ENCODE results near the gene SLC22A13.
"Not testable (repeated sequence)": the region's sequence is repeated elsewhere in the genome, so short reads cannot be mapped to it uniquely, and the experiment has no call there.

SLC22A13 gene

DNA sequence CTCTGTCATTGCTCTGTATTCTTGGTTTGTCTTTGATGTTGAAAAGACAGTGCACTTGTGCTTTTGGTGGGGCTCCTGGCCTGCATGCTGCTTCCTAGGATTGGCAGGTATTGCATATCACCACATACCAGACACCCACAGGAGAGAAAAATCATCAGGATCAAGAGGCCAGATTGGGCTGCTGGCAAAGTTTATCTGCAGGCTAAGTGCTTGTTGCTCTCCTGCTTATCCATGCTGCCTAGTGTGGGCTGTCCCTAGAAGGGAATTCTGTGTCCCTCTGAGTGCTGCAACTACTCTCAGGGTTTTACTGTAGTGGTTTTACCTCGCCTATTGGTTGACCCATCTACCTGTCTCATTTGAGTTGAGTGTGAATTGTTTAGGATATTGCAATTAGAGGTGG, 833 bp upstream of the SLC22A13 start:
- DNase-seq (ENCODE audit: low spot score): no peak

DNA sequence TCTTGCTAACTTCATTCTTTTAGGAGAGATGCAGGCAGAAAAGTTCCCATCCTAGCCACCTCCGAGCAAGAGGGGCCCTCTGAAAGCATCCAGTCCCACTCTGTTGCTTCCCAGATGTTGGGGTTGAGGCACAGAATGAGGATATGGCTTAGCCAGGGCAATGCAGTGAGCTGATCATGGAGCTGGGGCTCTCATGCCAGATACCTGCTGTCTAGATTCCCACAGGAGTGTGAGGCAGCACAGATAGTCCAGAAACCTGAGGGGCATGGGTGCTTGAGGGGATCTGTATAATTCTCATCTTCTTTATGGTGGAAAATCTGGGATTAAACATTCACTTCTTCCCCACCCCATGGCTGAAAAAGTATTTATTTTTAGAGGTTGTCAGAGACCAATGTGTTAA, 1.2 kb downstream of the SLC22A13 start:
- no peak for DNase-seq (ENCODE audit: low spot score)

DNA sequence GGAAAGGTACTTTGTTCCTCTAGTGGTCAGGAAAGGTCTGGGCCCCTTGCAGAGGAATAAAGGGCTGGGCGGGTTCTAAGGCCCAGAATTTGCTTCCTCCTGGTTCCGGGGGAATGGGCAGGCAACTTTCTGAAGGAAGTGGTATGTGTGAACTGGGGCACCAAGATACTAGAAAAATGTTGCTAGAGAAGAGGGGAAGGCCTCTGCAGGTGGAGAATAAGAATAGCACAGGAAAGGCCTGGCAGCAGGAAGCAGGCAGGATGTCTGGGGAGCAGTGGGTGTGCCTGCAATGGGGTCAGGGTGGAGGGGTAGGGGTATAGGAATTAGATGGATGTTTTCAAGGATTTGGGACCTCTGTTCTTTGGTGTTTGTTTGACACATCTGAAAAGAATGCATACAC, 2.0 kb downstream of the SLC22A13 start:
- DNase-seq (ENCODE audit: low spot score): no peak

DNA sequence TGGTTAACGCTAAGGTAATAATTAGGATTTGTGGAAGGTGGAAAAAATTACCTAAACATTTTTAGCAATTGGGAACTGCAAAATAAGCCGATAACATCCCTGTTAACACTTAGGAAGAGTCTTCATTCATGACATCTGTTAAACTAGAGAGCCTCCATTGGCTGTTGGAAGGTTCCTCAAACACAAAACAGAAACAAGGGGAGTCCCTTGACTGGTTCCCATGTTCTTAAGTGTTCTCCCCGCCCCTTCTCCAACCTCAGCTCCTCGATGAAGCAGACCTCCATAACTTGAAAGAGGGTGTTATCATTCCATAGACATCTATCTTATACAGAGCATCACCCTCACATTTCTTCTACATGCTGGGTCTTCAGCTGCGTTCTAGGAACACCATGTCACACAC, 2.5 kb downstream of the SLC22A13 start:
- no peak for DNase-seq (ENCODE audit: low spot score)

DNA sequence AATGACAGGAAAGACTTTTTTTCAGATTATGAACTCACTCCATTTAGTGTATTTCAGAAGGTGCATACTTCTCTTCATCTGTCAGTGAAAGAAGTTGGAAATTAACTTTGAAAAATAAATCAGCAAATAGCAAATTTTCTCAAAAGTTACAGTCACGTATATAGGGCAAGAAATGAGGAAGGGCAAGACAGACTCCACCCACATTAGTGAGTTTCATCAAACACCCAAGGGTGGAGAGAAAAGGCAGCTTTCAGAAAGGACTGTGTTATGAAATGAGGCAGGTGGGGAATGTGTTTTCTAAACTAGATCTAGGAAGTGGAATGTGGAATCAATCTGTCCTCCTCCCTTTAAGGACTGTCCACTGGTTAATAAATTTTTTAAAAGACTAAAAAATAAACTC, 2.9 kb downstream of the SLC22A13 start:
- no peak for DNase-seq (ENCODE audit: low spot score)

DNA sequence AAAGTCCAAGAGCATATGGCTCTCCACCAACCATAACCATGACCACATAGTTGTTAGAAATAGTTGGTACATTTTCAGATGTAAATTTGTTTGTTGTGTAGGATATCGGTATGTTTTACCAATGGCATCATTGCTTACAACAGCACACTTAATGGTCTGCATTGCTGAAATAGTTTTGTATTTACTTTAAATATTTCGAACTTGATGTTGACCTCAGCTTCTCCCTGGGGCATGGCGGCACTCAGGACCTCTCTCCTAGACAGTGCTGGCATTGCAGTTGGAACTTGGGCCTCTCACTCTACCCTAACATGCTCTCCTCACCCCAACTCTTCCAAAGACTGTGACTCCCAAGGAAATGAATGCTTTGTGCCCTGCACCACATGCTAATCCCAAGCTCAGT, 5.0 kb downstream of the SLC22A13 start:
- no peak for DNase-seq (ENCODE audit: low spot score)

DNA sequence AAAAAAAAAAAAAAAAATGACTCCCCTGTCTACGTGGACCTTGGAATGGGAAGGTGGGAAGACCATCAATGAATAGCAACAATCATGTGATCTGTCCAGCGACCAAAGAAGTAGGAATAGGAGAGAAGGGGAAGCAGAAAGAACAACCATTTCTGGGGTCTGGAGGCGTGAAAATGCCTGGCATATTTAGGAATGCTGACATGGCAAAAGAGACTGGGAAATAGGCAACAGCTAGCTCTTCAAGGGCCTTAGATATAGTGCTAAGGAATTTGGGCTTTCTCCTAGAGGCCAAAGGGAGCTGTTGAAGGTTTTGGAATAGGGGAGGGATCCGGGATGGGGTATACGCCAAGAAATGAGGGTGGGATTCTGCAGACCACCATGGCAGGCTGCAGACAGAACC, 5.9 kb downstream of the SLC22A13 start:
- DNase-seq (ENCODE audit: low spot score): no peak

DNA sequence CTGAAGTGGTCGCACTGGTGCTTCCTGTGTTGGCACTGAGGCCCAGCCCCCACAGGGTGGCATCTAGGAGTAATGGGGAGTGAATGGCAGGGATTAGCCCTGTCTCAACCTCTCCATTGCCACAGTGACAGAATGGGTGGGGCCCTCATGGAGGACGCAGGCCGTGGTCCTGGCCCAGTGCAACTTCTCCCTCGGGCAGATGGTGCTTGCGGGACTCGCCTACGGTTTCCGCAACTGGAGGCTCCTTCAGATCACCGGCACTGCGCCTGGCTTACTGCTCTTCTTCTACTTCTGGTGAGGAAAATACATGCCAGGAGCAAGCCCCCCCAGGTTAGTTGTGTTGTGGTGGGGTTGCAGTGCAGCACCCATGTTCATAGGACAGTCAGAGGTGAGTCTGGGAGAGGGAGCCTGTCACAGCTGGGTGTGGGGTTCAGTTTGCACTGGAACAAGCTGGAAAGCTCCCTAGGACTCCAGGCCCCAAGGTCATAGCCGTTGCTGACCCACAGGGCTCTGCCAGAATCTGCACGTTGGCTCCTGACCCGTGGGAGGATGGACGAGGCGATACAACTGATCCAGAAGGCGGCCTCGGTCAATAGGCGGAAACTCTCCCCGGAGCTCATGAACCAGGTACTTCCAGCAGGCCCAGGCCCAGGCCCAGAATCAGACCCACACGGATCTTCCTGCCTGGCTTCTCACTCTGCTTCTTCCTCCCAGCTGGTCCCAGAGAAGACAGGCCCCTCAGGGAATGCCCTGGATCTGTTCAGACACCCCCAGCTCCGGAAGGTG, 9.4 kb downstream of the SLC22A13 start:
- no peak for DNase-seq (ENCODE audit: low spot score)

DNA sequence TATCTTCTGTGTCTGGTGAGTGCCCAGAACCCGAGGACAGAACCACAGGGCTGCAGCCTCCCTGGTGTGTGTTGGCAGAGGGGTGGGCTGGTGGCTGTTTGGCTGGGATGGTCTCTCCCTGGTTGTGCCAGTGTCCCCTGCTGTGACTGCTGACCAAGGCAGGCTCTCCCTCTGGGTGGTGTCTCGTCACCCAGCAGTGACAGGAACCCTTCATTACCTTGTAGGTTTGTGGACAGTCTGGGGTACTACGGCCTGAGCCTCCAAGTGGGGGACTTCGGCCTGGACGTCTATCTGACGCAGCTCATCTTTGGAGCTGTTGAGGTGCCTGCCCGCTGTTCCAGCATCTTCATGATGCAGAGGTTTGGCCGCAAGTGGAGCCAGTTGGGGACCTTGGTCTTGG, 10.0 kb downstream of the SLC22A13 start:
- no peak for DNase-seq (ENCODE audit: low spot score)

DNA sequence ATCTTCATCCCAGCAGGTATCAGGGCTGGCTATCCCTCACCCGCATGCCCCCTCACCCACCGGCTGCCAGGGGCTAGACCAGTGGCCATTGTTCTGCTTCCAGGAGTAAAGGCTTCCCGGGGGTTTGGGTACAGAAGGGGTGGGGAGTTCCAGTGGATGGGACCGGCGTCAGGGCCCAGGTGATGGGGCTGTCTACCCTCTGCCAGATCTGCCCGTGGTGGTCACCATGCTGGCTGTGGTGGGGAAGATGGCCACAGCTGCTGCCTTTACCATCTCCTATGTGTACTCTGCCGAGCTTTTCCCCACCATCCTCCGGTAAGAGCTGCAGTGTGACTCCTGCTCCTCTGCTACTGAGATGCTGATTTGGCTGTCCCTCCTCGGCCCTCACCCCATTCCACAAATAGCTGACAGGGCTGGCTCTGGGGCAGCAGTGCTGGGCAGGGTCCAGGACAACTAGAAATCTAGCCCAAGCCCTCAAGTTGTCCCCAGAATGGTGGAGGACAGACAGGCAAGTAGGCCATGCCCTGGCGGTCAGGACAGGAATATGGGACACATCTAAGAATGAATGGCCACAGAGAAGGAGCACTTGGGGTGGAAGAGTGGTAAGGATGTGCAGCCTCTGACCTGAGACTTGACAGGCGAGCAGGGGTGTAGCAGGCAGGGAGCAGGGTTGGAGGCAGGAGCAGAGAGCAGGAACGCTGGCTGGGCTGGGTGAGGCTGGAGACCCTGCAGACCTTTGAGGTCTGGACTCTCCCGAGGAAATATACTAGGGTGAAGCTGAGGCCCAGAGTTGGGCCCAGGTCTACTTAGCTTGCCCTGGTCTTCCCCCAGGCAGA, 10.7 kb downstream of the SLC22A13 start:
- DNase-seq (ENCODE audit: low spot score): no peak

DNA sequence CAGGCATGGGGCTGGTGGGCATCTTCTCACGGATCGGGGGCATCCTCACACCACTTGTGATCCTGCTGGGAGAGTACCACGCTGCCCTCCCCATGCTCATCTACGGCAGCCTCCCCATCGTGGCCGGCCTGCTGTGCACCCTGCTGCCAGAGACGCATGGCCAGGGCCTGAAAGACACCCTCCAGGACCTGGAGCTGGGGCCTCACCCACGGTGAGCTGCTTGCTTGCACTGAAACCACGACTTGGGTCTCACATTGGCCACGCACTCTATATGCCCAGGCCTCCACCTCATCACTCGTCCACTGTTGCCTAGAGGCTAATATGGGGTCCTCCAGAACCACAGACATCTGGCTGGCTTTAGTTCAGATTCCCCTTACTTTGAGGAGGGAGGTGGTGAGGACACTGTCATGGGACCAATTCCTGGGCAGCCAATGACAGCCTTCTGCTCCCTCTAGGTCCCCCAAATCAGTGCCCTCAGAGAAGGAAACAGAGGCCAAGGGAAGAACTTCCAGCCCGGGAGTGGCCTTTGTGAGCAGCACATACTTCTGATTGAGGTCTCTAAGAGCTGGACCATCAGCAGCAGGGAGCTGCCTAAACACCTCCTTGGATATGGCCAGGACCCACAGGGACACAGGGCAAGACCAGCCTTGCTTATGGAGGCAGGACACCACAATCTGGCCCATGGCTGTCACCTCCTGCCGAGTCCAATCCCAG, 11.5 kb downstream of the SLC22A13 start:
- no peak for DNase-seq (ENCODE audit: low spot score)

DNA sequence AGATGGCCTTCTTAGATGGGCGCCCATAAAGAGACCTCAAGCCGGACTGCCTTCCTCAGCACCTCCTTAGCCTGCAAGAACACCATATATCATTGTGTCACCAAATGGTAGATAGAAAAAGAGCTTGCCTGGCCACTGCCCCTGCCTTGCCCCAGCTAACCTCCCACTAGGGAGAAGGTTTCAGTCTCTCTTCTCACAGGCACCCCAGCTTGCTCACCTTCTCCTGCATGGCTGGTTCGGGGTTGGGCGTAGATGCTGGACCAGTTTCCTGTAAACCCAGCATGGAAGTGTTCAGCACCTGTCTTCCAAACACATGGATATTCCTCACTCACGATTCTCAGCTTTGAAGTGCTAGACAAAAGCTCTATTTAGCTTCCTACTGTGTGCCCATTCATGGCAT, 13.2 kb downstream of the SLC22A13 start:
- DNase-seq (ENCODE audit: low spot score): no peak

DNA sequence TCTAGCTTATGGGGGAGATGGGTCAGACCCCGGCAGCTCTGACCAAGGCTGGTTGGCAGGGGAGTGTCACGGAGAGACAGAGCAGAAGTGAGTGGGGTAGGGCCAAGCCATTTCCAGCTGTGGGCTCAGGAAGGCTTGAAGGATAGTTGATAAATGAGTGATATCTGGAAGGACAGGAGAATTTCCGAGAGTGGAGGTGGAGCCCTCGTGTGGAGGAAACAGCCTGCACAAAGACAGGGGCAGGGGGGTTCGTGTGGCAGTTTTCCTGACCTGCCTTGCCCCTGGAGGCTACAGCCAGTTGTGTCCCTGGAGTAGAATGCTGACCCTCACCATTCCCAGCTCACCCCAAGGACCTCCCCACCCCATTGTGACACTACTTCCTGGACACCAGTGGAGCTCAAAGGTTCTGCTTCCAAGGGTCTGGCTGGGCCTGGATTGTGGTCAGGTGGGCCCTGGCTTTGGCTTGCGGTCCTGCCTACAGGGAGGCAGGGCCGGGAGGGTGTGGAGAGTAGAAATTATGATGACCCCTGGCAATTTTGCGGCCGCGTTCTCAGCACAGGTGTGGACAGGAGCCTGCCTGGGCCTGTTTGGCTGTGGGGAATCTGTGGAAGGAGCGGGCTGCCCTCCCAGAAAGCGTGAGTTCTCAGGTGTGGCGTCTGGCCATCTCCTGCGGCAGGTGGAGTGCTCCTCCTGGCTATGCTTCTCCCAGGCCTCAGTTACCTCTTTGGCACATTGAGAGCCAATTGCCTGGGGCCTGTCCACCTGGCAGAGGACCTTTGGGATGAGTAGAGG, 16.5 kb downstream of the SLC22A13 start, which contains the start of gene SLC22A14:
SLC22A14 (plus strand) TSS at position 400 of the 792 bp plus-strand sequence. CDS start 23,733 bp downstream, outside the sequence.
- DNase-seq (ENCODE audit: low spot score): no peak

DNA sequence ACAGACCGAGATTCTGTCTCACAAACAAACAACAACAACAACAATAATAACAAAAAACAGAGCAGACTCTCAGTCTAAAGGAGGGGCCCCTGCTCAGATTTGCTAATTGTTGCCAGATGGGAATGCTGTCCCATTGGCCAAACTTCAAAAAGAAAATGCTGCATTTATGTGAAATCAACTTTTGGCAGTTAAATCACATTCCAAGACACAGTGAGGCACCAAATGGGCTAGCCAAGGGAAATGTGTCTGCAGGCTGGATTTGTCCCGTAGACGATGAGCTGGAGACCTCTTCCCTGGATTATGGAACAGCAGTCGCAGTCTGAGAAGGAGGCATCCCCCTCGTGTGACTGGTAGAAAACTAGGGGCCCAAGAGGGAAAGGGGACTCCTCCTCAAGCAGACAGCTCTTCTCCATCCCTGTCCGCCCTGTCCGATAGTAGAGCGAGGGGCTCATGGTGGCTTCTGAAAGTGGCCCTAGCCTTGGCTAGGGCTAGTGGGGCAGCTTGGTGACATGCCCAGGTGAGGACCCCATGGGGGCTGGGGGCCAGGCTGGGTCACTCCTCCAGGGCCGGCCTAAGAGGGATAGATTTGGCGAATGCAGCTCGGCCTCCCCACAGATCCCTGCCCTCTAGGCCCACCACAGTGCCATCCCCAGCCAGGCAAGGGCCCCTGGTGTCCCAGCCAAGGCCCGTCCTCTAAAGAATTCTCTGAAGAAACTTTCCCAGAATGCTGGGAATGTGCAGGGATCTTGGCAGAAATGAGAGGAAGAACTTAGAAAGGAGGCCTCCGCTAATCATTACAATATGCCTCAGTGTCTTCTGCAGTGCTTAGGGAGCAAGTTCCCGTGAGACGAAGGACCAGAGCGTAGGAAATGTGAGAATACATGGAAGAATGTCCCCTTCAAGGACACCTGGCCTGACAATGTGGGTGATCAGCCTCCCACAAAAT, 18.5 kb downstream of the SLC22A13 start:
- no peak for DNase-seq (ENCODE audit: low spot score)

DNA sequence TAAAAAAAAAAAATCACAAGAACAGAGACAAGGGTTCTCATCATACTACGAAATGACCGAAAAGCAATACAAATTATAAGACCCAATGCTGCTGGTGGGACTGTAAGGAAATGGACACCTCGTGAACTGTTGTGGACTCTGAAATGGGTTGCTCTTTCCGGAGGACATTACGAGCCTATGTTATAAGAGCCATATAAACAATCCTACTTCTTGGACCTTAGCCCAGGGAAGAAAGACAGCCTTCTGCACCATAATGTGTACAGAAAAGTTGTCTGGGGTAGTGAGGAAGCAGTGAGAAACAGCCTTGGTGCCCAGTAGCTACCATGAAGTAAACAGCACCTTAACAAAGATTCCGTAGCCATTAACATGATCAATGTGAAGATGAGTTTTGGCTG, 19.1 kb downstream of the SLC22A13 start:
- no peak for DNase-seq (ENCODE audit: low spot score)

DNA sequence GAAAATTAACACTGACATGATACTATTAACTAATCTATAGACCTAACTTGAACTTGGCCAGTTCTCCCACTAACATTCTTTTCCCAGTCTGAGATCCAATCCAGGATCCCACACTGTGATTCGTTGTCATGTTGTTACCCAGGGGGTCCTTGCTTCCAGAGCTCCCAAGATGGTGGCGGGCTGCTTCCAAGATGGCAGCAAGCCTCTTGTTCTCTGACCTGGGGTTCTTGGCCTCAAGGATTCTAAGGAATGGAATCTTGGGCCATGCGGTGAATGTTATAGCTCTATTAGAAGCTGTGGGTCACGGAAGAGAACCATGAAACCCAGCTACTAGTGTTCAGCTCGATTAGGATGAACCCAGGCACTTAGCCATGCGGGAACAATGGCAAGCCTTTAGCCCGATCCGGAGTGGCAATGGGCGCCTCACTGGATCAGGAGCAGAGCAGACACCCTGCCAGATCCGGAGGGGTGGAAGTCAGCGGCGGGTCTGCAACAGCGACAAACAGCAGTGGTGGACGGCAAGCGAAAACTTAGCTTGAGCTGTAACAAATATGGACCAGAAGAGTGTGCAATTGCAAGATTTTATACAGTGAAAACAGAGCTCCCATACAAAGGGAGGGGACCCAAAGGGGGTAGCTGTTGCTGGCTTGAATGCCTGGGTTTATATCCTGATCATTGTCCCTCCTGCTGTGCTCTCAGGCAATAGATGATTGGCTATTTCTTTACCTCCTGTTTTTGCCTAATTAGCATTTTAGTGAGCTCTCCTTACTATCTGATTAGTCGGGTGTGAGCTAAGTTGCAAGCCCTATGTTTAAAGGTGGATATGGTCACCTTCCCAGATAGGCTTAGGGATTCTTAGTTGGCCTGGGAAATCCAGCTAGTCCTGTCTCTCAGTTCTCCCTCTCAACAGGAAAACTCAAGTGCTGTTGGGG, 23.9 kb downstream of the SLC22A13 start:
- not testable (repeated sequence) for DNase-seq (ENCODE audit: low spot score)

DNA sequence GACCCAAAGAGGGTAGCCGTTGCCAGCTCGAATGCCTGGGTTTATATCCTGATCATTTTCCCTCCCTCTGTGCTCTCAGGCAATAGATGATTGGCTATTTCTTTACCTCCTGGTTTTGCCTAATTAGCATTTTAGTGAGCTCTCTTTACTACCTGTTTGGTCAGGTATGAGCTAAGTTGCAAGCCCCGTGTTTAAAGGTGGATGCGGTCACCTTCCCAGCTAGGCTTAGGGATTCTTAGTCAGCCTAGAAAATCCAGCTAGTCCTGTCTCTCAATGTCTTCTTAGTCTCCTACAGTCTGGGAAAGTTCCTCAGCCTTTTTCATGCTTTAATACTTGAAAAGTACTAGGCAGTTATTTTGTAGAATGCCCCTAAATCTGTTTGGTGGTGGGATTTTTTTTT, 31.4 kb downstream of the SLC22A13 start:
- not testable (repeated sequence) for DNase-seq (ENCODE audit: low spot score)

DNA sequence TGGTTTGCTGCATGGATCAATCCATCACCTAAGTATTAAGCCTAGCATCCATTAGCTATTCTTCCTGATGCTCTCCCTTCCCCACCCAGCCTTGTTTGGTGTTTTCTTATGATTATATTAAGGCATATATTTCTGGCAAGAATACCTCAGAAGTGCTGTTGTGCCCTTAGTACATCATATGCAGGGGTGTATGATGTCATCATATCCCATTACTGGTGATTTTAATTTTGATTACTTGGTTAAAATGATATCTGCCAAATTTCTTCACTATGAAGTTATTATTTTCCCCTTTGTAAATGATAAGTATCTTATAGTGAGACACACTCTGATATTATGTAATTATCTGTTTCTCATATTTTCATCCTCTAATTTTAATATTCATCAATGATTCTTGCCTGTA, 31.9 kb downstream of the SLC22A13 start:
- DNase-seq (ENCODE audit: low spot score): no peak

DNA sequence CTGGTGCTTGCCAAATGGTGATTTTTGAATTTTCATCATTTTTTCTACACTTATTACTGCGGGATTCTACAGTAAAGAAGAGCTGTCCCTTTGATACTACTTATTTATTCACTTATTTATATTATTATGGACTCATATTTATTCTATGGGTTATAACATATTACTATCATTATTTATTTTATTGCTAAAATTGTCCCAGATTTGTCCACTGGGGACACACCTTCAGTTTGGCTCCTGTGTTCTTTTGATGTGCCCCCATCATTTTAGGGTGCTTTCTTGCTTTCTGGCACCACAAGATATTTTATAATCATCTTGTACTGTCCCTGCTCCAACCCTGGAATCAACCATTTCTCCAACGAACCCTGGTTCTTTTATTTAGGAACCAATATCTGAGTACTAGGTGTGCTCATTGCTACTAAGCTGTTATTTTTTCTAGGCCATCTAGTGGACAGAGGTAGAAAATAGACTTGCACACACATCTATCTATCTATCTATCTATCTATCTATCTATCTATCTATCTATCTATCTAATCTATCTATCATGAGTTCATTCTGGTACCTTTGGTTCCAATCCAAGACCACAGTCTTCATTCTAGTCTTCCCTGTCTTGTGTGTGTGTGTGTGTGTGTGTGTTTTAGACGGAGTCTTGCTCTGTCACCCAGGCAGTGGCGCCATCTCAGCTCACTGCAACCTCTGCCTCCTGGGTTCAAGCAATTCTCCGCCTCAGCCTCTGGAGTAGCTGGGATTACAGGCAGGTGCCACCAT, 32.5 kb downstream of the SLC22A13 start:
- peak; percentile 22 for DNase-seq (ENCODE audit: low spot score)

Measured in SW480 (cell line).